Stimulated activated CD8-positive, alpha-beta memory T cell treated with anti-CD3 and anti-CD28 coated beads, Interleukin-12 subunit alpha, Interleukin-12 subunit beta, amount 100 ng/mL, for 24 hours (primary cell): ENCODE measurements around the gene CYB5B.
A peak's percentile ranks its signal among the peaks of the same experiment; 100 is the strongest.

Experiments
- DNase-seq: peaks from one replicate; pipeline ENCODE4 v3.0.0-alpha.2; 2020; ENCODE audit errors: extremely low read depth

Gene CYB5B, protein sequence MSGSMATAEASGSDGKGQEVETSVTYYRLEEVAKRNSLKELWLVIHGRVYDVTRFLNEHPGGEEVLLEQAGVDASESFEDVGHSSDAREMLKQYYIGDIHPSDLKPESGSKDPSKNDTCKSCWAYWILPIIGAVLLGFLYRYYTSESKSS

DNA sequence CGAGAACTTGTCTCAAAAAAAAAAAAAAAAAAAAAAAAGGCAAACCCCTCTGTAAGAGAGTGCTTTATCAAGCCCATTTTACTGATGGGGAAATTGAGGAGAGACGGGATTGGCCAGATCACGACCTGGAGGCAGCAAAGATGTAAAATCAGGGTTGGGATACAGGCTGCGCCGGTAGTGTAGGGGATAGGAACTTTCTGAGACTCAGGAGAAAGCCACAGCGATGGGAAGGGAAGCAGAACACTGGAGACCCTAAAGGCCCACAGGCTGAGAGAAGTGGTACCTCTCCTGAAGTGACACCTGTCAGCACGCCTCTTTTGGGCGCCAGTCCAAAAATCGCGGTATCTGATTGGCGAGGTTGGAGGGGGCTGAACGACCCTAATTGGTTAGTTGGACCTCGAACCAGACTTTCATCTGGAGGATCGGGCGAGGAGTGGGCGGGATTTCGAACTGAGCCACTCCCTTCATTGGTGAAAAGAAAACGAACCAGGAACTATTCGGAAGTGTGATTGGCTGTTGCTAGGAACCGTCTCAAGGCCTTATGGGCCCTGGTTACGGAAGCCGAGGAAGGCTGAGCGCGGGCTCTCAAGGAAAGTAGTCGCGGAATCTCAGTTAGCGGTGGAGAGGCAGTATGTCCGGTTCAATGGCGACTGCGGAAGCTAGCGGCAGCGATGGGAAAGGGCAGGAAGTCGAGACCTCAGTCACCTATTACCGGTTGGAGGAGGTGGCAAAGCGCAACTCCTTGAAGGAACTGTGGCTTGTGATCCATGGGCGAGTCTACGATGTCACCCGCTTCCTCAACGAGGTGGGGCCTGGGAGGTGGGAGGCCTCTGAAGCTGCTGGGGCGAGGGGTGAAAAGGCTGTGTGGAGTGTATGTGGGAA, at the start of gene CYB5B:
TSS of gene CYB5B (plus strand) at position 567 of the 882 bp plus-strand sequence. CDS start at position 632, 65 bp downstream.
- peak; percentile 88 for DNase-seq

DNA sequence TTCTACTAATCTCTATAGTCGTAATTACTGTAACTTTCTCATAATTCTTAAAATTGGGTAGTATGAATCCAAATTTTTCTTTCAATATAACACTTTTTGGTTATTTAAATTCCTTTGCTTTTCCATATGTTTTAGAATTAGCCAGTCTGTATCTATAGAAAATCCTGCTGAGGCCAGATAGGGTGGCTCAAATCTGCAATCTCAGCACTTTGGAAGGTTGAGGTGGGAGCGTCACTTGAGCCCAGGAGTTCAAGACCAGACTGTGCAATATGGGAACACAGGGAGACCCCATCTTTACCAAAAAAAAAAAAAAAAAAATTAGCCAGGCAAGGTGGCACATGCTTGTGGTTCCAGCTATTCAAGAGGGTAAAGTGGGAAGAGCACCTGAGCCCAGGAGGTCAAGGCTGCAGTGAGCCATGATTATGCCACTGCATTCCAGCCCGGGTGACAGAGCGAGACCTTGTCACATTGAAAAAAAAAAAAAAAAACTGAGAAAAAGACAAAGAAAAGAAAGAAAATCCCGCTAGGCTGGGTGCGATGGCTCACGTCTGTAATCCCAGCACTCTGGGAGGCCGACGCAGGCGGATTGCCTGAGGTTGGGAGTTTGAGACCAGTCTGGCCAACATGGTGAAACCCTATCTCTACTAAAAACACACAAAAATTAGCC, 47.9 kb upstream of the CYB5B start:
- DNase-seq = no peak

DNA sequence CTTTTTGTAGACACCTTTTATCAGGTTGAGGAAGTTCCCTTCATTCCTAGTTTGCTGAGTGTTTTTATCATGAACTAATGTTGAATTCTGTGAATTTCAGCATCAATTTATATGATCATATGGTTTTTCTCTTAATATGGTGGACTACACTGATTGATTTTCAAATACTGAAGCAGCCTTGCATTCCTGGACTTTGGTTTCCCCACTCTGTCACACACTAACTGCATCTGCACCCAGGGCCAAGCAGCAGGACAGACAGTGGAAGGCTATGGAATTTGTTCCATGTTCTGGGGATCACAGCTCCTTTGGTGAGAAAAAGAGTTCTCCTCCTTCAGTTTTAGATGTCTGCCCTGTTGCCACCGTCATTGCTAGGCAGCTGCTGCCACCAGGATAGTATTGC, 46.4 kb upstream of the CYB5B start:
- no peak for DNase-seq

DNA sequence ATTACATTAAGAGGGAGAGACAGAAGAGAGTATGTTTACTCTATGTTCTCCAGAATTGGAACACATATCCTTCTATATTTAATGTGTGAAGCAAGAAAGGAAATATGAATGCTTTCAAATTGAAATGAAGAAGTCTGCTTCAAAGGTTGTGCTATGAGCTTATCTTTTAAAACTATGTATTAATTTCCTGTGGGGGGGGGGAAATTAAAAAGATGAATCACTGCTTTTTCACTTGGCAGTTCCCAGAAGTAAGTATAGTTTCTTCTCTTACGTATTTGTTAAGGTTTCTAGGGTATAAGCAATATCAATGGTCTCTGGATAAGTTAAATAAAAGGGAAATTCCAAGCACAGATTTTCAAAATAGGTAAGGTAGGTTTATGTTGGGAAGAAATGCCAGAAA, 45.7 kb upstream of the CYB5B start:
- no peak for DNase-seq

DNA sequence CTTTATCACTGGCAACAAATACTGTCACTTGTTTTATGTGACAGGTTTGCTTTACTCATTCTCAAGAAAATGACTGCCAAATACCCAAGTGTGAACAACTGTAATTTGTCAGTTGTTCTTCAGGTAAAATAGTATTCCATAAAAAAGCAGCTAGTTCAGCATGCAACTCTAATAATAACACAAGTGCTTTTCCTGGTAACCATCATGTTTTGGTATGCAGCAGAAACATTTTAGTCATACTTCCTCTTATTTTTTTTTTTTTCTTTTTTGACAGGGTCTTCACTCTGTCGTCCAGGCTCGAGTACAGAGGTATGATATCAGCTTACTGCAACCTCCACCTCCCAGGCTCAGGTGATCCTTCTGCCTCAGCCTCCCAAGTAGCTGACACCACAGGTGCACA, 43.2 kb upstream of the CYB5B start:
- no peak for DNase-seq

DNA sequence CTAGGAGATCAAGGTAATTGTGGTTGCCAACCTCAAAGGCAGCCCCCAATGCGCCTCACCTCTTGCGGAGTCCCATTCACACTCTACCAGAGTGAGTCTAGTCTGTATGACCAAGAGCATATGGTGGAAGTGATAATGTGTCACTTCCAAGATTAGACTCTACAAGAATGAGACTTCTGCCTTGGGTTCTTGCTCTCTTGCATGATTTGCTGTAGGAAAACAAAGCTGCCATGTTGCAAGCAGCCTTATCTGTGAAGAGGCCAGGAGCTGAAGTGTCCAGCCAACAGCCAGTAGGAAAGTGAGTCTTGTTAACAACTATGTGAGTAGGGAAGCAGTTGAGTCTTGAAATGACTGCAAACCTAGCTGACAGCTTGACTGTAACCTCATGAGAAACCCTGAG, 42.0 kb upstream of the CYB5B start:
- no peak for DNase-seq

DNA sequence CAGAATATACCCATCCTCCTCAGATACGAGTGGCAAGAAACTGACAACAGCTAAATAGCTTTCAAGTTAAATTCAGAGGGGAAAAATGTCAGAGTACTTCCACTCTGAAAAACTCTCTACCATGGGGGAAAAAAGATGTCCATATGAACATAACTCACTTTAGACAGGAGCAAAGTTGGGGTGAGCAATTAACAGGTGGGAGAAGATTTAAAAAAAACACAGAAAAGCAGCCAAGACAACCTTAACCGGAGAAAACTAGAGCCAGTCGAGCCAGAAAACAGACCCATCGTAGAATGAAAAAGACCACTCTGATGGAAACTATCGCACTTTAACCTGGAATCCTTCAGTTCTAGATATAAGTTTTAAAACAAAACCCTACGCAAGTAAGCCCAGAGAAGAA, 39.4 kb upstream of the CYB5B start:
- DNase-seq = no peak

DNA sequence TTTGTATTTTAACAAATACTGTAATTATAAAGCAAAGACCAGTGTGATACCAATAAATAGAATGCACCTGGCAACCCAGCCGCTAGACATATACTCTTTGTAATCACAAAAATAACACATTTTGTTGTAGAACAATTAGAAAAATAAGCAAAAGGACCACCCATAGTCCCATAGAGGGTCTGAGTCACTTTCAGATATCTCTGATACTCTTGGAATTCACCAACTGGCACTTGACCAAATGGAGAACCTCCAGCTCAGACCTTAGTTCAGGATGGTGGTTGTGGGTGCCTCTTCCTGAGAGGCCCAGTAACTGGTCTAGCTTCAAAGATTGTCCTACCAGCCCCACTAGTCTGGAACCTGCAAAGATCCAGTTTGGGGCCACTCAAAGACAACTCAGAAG, 37.8 kb upstream of the CYB5B start:
- no peak for DNase-seq

DNA sequence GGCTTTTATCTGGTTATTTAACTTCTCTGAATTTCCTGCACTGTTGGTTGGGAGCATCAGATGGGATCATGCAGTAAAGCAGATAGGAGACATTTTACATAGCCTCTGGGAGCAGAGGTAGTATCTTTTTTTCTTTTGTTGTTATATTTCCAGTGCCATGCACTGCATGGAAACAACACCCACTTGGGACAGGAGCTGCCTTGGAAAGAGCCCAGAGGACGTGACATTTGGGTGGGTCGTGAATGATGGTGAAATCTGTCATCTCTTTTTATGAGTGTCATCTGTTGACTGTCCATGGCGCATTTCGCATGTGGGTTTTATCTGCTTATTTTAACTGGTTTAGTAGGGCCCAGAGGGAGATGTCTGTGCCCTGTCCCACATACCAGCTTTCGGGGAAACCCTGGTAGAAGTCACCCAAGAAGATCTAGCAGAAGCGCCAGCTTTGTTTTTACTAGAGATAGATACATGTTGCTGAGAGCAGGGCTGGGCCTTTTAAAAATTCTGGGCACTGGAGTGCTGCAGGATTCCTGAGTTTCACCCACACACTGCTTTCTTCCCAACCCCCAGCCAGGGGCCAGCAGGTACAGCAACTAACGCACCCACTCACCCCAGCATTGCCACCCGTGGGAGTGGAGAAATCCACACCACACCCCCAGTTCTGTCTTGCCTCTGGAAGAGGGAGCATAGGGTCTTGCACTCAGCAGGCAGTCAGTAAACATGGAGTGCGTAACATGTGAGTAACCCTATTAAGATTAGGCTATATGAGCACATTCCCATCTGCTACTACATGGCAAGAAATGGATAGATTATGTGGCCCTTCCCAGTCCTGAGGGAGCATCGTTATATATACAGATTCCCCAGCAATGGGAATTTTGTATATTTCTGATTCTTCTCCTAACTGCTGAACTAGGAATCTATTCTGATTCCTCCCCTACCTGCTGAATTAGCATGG, 30.2 kb upstream of the CYB5B start:
- DNase-seq = no peak

DNA sequence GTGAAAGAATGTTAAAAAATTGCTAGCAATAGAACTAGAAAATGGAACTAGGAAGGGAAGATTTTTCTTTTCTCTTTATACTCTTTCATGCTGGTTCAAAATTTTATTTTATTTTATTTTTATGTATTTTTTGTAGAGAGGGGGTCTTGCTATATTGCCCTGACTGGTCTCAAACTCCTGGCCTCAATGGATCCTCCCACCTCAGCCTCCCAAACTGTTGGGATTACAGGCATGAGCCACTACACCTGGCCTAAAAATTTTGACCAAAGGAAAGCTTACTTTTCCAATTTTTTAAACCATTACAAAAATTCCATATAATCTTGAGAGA, 28.6 kb upstream of the CYB5B start:
- DNase-seq = no peak

DNA sequence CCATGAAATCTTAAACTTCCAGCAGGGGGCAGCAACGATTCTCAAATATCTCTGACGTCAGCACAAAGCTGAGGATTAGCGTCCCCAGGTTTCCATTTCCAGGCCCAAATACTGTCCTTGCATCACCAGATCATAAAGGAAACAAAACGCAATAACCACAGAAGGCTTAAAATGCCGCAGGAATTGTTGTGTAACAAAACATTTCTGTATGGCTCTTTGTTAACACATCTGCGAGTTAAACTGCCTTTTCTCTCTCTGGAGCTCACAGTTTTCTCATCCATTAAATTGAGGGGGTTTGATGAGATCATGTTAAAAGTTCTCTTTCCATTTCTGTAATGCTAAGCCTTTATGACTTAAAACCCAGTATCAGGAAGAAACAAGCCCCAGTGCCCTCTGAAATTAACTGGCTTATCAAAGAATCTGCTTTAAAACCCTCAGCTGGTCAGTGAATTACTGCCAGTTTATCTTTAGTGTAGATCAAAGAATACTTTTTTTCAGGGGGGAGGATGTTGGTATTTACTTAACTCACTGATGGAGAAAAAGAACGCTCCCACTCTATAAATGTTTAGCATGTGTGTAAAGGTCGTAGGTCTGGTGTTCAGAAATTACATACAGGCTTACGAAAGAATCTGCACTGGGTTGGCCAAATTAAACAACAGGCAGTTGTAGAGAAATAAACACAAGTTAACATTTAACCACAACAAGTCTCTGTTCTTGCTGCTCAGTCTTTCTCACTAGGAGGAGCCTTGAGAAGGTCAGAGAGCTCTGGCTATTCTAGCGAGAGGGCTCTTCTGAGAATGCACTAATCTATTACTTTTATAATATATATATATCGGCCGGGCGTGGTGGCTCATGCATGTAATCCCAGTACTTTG, 28.0 kb upstream of the CYB5B start:
- DNase-seq = peak; percentile 26

DNA sequence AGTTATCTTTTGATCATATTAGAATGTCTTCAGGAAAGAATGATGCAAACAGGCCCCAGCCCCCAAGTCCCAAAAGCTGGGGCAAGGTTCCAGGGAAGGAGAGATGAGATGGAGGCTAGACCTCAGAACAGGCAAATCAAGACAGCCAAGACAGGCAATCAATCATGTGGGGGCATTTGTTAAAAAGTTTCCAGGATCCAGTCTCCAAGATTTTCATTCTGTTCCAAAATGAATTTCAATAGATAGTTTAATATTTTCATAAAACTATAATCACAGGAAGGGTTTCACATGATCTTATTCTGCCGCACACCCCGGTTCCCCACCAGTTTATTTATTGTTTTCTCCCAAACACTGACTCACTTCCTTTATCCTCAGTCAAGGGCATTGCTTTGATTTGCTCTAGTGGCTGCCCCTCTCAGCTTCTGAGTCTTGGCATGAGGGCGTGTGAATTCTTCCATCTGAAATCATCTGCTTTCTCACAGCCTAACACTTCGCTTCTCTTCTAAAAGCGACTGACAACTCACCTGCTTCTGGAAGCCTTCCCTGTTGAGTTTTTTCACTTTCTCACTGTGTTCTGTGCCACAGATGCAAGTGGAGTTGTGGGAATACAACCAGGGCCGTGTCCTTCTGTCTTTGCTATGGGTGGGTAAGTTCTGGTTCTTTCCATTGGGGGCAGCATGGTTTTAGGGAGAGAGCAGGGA, 26.4 kb upstream of the CYB5B start:
- no peak for DNase-seq

DNA sequence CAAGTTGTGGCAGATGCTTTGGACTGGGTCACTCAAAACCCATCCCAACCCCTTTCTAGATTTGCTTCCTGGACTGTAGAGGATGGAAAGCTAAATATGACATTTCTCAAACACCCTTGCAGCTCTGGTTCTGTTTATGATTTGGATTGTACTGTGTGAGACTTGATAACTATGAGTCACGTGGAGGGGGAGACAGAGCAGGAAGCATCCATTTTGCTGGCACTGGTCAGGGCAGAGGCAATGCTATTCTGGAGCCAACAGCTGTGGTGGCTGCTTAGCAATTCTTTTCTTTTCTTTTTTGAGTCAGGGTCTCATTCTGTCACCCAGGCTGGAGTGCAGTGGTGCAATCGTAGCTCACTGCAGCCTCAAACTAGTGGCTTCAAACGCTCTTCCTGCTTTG, 25.1 kb upstream of the CYB5B start:
- no peak for DNase-seq

DNA sequence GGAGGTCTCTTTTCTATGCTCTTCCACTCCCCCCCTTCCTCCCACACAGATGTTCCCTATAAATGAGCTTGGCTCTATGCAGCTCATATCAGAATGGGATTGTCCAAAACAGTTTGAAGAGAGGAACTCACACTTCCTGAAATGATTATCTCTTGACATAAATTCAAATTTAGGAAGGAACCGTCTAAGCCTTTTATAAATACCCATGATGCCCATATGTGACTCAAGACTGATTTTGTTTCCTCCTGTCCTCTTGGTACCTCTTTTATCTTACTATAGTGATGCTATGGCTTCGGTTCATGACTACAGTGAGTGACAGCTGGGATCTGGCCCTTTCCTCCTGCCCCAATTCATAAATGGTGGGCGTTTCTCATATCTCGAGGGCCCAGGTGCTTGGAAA, 22.0 kb upstream of the CYB5B start:
- no peak for DNase-seq

DNA sequence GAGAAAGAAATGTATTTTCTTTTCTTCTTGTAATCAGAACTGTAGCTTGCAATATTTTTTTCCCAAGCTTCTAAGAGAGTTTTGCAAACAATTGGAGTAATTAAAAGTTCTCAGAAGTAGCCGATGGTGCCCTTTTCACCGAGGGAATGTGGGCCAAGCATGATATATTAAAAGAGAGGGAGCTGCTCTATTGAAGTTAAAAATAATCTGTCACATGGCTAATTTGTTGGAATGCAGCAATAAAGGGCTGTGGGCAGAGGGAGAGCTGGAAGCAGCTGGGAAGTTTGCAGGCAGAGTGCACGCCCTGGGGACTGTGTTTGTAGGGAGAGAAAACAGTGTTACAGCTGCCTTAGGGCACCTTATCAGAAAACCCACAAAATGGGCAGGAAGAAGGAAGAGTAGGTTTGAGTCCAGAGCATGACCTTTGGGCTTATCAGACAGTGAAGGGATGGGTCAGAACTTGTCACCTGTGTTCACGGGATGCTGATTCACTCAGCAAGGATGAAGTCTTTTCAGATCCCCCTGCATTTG, 20.1 kb upstream of the CYB5B start:
- no peak for DNase-seq

DNA sequence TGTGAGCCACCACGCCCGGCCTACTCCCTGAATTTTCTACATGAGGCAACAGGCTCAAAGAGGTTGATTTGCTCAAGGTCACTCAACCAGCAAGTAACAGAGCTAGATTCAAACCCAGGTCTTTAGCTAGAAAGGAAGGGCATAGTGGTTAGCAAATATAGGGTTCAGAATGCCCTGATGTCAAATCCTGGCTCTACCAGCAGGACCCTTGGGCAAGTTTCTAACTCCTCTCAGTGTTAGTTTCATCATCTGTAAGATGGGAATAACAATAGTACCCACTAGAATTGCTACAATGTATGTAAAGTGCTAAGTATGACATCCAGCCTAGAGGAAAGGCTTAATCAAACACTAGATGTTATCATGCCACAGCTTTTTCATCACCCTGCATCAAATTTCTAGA, 19.1 kb upstream of the CYB5B start:
- no peak for DNase-seq

DNA sequence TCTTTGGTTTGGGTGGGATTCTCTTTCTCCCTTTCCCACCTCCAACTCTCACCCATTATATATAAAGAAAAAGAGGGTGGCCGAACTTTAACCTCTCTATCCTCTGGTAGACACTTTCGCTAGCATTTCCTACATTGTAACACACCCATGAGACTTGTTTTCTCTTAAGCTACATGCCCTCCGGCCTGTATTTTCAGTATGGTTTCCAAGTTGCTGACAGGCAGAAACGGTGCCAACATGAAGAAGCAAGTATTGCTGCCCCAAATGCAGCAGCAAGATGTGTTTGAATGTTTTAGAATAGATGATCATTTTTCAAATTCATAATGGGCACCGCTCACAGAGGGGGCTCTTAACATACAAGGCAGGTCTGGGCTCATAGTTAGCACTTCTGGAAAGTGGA, 18.7 kb upstream of the CYB5B start:
- no peak for DNase-seq

DNA sequence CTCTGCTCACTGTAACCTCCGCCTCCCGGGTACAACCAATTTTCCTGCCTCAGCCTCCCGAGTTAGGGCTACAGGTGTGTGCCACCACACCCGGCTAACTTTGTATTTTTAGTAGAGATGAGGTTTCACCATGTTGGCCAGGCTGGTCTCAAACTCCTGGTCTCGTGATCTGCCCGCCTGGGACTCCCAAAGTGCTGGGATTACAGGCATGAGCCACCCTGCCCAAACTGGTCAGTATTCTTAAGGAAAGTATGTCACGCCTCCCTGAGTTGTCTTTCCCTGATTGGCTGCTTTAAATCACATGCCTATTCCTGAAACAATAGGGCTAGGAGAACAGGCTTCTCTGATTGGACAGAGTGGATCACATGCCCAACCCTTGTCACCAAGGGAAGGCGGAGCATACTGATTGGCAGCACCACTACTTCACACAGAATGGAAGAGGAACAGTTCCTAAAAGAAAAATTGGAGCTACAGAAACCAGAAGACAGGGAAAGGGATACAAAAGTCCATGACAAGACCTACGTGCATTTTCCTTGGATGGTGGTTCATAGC, 17.6 kb upstream of the CYB5B start:
- DNase-seq = no peak

DNA sequence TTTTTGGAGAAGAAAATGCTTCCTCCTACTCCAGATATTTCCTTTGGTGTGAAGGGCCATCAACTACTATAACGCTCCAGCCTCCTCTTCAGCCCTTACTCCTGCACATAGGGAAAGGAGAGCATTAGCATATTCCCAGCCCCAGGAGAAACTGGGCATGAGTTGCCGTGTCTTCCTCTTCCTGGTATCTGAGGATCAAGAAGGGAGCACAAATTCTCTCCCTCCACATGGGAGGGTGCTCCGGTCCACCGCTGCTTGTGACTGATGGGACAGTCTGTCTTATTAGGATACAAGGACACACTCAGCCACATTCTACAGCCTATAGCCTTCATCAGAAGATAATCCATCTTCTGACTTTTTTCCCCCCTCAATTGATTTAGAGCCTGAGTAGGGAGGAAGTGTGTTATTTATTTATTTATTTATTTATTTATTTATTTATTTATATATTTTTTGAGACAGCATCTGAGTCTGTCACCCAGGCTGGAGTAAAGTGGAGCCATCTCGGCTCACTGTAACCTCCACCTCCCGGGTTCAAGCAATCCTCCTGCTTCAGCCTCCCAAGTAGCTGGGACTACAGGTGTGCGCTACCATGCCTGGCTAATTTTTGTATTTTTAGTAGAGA, 16.6 kb upstream of the CYB5B start:
- DNase-seq = no peak
